Peyer's patch (tissue), 4 donors: Measurements from ENCODE around the gene EDNRA. TPM values are rescaled to one million over a fixed set of nuclear protein-coding genes. Genes with fewer than 3 reads are reported as not detected.

Experiments
- DNase-seq, 3 donors: peaks; one replicate each; pipeline ENCODE4 v3.0.0-alpha.2; 2017 to 2019
- H3K27ac ChIP-seq, 4 donors: fragments of 200-600 bp; sonication (generic); one replicate each; pipeline ENCODE4 v1.5.1; 2016 to 2019
- H3K27me3 ChIP-seq, 2 donors: fragments of 200-600 bp; sonication (generic); one replicate each; pipeline ENCODE4 v1.5.1; 2019
- H3K36me3 ChIP-seq, 3 donors: fragments of 200-600 bp; sonication (generic); one replicate each; pipeline ENCODE4 v1.5.1; 2016 to 2019
- H3K4me1 ChIP-seq, 4 donors: fragments of 200-600 bp; sonication (generic); one replicate each; pipeline ENCODE4 v1.5.1; 2016 to 2019
- H3K4me3 ChIP-seq, 4 donors: fragments of 200-600 bp; sonication (generic); 1 replicate in 3 of 4; 2 replicates in 1 of 4; pipeline ENCODE4 v1.5.1; 2016 to 2019; ENCODE audit warnings: mild to moderate bottlenecking in 1 of 4
- H3K9me3 ChIP-seq, 4 donors: fragments of 200-600 bp; sonication (generic); one replicate each; pipeline ENCODE4 v1.5.1; 2016 to 2019; ENCODE audit warnings: mild to moderate bottlenecking in 1 of 4
- POLR2A ChIP-seq, 2 donors: fragments of 450-650 bp; IDR thresholded peaks; one replicate each; pipeline ENCODE4 v1.5.1; 2017; ENCODE audit warnings: antibody characterized with exemption in 2 of 2, mild to moderate bottlenecking in 2 of 2, moderate library complexity in 2 of 2
- total RNA-seq, 4 donors: library from RNA; depleted of rRNA; stranded (reverse); fragments of >200 nt; gene quantifications; one replicate each; pipeline ENCODE4 v1.1.0, GENCODE V29; 2016
- TF ChIP-seq, protein P1 (sequence below), 6 experiments: fragments of 450-650 bp in 4 of 6; fragments of 200-600 bp in 2 of 6; sonication (generic) in 1 of 6; IDR thresholded peaks; one replicate each; pipeline ENCODE4 v1.5.1; 2017 to 2019; ENCODE audit warnings: antibody characterized with exemption in 6 of 6, mild to moderate bottlenecking in 3 of 6, moderate library complexity in 1 of 6

EDNRA gene
- total RNA-seq, 4 donors from 2014 or later = 0.38 to 7.4 (median 1.6) TPM

DNA sequence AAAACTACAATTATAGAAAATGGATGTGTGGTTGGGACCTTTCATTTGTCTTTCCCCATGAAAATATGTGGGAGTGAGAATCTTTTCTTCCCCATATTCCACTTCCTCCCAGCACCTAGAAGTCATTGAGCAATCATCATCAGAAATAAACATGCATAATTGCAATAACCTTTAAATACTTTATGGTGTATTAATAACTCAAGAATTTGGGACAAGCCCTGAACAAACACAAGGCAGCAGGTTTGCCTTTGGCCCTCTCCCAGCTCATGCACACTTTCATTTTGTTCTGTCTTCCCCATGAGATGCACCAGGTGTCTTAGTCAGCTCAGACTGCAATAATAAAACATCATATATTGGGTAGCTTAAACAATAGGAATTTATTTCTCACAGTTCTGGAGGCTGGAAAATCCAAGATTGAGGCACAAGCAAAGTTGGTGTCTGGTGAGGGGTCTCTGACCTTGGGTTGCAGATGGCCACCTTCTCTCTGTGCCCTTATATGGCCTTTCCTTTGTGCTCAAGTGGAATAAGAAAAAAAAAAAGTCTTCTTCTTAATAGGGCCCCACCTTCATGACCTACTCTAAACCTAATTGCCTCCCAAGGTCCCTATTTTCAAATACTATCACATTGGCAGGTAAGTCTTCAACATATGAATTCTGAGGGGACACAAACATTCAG lies 101.6 kb downstream of the EDNRA start:
- no peak overlapping the region for H3K4me3 ChIP-seq
- H3K27me3 ChIP-seq = no peaks in the 10 kb centered on the region
- H3K9me3 ChIP-seq = no peaks in the 10 kb centered on the region
- H3K27ac ChIP-seq = no peak overlapping the region
- H3K4me1 ChIP-seq = no peaks in the 10 kb centered on the region
- TF ChIP-seq, protein P1, sequence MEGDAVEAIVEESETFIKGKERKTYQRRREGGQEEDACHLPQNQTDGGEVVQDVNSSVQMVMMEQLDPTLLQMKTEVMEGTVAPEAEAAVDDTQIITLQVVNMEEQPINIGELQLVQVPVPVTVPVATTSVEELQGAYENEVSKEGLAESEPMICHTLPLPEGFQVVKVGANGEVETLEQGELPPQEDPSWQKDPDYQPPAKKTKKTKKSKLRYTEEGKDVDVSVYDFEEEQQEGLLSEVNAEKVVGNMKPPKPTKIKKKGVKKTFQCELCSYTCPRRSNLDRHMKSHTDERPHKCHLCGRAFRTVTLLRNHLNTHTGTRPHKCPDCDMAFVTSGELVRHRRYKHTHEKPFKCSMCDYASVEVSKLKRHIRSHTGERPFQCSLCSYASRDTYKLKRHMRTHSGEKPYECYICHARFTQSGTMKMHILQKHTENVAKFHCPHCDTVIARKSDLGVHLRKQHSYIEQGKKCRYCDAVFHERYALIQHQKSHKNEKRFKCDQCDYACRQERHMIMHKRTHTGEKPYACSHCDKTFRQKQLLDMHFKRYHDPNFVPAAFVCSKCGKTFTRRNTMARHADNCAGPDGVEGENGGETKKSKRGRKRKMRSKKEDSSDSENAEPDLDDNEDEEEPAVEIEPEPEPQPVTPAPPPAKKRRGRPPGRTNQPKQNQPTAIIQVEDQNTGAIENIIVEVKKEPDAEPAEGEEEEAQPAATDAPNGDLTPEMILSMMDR (IDR thresholded peaks at IDR 0.05) = no peak
- no peak for DNase-seq
- H3K36me3 ChIP-seq = no peaks in the 10 kb centered on the region

DNA sequence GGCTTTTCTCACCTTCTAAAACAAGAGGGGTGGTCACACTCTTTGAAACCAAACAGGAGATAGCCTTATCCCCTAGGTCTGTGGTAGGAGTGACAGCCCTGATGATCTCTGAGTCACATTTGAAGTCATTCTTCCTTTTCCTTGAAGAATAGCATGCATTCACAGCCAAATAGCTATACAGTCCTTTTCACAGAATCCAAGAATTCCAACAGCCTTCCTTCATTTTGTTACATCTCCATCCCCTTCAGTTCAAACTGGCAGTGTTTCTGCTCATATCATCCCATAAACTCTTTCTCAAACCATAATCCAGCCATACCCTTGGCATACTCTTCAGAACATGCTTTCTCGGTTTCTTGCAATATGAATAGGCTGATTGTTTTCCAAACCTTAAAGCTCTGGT lies 103.0 kb downstream of the EDNRA start:
- DNase-seq = no peak
- H3K4me3 ChIP-seq = no peak overlapping the region
- H3K4me1 ChIP-seq = no peaks in the 10 kb centered on the region
- no peaks in the 10 kb centered on the region for H3K27me3 ChIP-seq
- TF ChIP-seq POLR2A (IDR thresholded peaks at IDR 0.05) = no peak
- TF ChIP-seq, protein P1 (IDR thresholded peaks at IDR 0.05) = no peak
- H3K27ac ChIP-seq = no peak overlapping the region
- no peaks in the 10 kb centered on the region for H3K36me3 ChIP-seq
- H3K9me3 ChIP-seq = no peaks in the 10 kb centered on the region

DNA sequence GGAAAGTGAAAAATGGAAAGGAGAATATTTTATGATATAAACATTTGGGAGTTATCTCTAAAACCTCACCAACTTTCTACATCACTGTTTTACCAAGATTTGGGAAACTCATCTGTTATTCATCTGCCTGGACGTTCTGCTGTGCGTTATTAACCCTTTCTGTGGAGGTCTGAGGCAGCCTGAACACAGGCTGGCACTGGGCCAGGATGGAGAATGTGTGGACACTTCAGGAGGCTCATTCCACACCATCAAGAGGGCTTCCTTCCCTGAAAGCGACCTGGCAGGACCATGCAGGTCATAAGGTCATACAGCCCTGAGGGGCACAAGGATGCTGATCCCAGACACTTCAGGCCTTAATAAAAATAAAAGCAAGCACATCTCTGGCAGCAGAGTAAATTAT lies 105.1 kb downstream of the EDNRA start:
- no peaks in the 10 kb centered on the region for H3K4me1 ChIP-seq
- no peak for TF ChIP-seq POLR2A (IDR thresholded peaks at IDR 0.05)
- TF ChIP-seq, protein P1 (IDR thresholded peaks at IDR 0.05) = no peak

GRCh38 chr4:147586637-147587036 lies 105.7 kb downstream of the EDNRA start:
- no peak for DNase-seq
- H3K36me3 ChIP-seq = no peaks in the 10 kb centered on the region
- no peak overlapping the region for H3K4me3 ChIP-seq
- H3K27ac ChIP-seq = no peak overlapping the region
- H3K9me3 ChIP-seq = no peaks in the 10 kb centered on the region
- H3K4me1 ChIP-seq = no peaks in the 10 kb centered on the region
- TF ChIP-seq, protein P1 (IDR thresholded peaks at IDR 0.05) = no peak
- TF ChIP-seq POLR2A (IDR thresholded peaks at IDR 0.05) = no peak
- H3K27me3 ChIP-seq = no peaks in the 10 kb centered on the region

More for the DNA sequence above, 105.1 kb downstream of the EDNRA start:
- Histone ChIP-seq H3K27me3 (no peaks in the 10 kb centered on the region), H3K9me3 (no peaks in the 10 kb centered on the region), H3K36me3 (no peaks in the 10 kb centered on the region), H3K27ac (no peak overlapping the region), H3K4me3 (no peak overlapping the region)
- no peak for DNase-seq

- no peak overlapping the region for H3K27ac ChIP-seq
- no peaks in the 10 kb centered on the region for H3K36me3 ChIP-seq
- H3K4me3 ChIP-seq = no peak overlapping the region
- no peaks in the 10 kb centered on the region for H3K9me3 ChIP-seq
- no peak for TF ChIP-seq POLR2A (IDR thresholded peaks at IDR 0.05)
- TF ChIP-seq, protein P1 (IDR thresholded peaks at IDR 0.05) = no peak
- H3K4me1 ChIP-seq = no peaks in the 10 kb centered on the region
- no peaks in the 10 kb centered on the region for H3K27me3 ChIP-seq
- DNase-seq = no peak
Observed at GRCh38 chr4:147587041-147587440, 106.1 kb downstream of the EDNRA start.

GRCh38 chr4:147589586-147589985 lies 108.7 kb downstream of the EDNRA start:
- no peak for TF ChIP-seq POLR2A (IDR thresholded peaks at IDR 0.05)
- TF ChIP-seq, protein P1 (IDR thresholded peaks at IDR 0.05) = no peak
- no peaks in the 10 kb centered on the region for H3K4me1 ChIP-seq
- no peak overlapping the region for H3K4me3 ChIP-seq
- no peak overlapping the region for H3K27ac ChIP-seq
- H3K27me3 ChIP-seq = no peaks in the 10 kb centered on the region
- no peaks in the 10 kb centered on the region for H3K9me3 ChIP-seq
- H3K36me3 ChIP-seq = no peaks in the 10 kb centered on the region
- no peak for DNase-seq
